GM21423 (cell line): ENCODE results near the gene PIK3CG.
"Not testable (repeated sequence)": the region's sequence is repeated elsewhere in the genome, so short reads cannot be mapped to it uniquely, and the experiment has no call there.

Source experiments
- ATAC-seq: cut with Tn5 transposase; IDR thresholded peaks from one replicate; pipeline ENCODE4 v1.9.1; 2021; ENCODE audit warnings: mild to moderate bottlenecking, moderate library complexity; ENCODE audit not compliant: unreplicated experiment

The PIK3CG gene

GRCh38 chr7:106936236-106936635 is 71.2 kb downstream of the PIK3CG start:
- ATAC-seq: no peak

GRCh38 chr7:106938122-106938521 is 73.0 kb downstream of the PIK3CG start:
- ATAC-seq: not testable (repeated sequence)

- ATAC-seq: no peak
These were observed 73.7 kb downstream of the PIK3CG start for GRCh38 chr7:106938803-106939202.

- no peak for ATAC-seq
These were observed 79.1 kb downstream of the PIK3CG start for GRCh38 chr7:106944035-106944665.

GRCh38 chr7:106947244-106947728 is 82.2 kb downstream of the PIK3CG start:
- ATAC-seq: no peak

- ATAC-seq: no peak
These were observed 87.0 kb downstream of the PIK3CG start for GRCh38 chr7:106952001-106952657.

GRCh38 chr7:106952658-106953231 is 87.7 kb downstream of the PIK3CG start:
- ATAC-seq: no peak

- no peak for ATAC-seq
These were observed 89.8 kb downstream of the PIK3CG start for GRCh38 chr7:106954840-106955239.

GRCh38 chr7:106955857-106956256 is 90.8 kb downstream of the PIK3CG start:
- ATAC-seq: not testable (repeated sequence)
